HG02798 (cell line): ENCODE measurements around the gene PLA2G4D.

Experiments
- ATAC-seq: cut with Tn5 transposase; IDR thresholded peaks from one replicate; pipeline ENCODE4 v1.9.1; 2021; ENCODE audit warnings: mild to moderate bottlenecking; ENCODE audit not compliant: unreplicated experiment, poor library complexity

The PLA2G4D gene

GRCh38 chr15:42094512-42094963 lies at the start of gene PLA2G4D:
TSS of gene PLA2G4D (minus strand) at chr15:42094562. CDS start at chr15:42094459, 103 bp downstream.
- no peak for ATAC-seq

GRCh38 chr15:42143356-42143755 lies 49.0 kb upstream of the PLA2G4D start:
- ATAC-seq, result no peak

GRCh38 chr15:42141795-42142667 lies 47.7 kb upstream of the PLA2G4D start:
- ATAC-seq, result no peak

GRCh38 chr15:42141246-42141645 lies 46.9 kb upstream of the PLA2G4D start:
- no peak for ATAC-seq

- no peak for ATAC-seq
These were observed 46.2 kb upstream of the PLA2G4D start for GRCh38 chr15:42140383-42141070.

GRCh38 chr15:42139596-42139995 lies 45.2 kb upstream of the PLA2G4D start:
- ATAC-seq, result no peak

- ATAC-seq, result no peak
These were observed 44.6 kb upstream of the PLA2G4D start for GRCh38 chr15:42138968-42139386.

DNA sequence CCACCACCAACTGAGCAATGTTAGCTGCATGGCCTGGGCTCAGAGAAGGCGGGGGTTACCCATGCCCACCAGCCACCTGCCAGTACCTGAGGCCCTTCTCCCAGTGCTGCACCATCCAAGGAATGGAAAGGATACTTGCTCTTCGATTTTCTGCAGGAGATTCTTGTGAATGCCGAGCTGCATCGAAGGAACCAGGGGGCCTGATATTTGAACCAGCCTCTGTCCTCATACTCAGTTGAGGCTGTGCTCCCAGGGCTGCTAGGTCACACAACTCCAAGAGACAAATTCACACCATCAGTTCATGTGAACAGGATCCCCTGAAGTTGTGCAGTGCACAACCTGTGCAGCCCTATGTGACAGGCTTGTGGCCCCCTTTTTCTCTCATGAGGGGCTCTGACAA lies 44.0 kb upstream of the PLA2G4D start:
- no peak for ATAC-seq

- ATAC-seq, result no peak
These were observed 43.3 kb upstream of the PLA2G4D start for GRCh38 chr15:42137461-42138261.

GRCh38 chr15:42136513-42136912 lies 42.2 kb upstream of the PLA2G4D start:
- no peak for ATAC-seq

DNA sequence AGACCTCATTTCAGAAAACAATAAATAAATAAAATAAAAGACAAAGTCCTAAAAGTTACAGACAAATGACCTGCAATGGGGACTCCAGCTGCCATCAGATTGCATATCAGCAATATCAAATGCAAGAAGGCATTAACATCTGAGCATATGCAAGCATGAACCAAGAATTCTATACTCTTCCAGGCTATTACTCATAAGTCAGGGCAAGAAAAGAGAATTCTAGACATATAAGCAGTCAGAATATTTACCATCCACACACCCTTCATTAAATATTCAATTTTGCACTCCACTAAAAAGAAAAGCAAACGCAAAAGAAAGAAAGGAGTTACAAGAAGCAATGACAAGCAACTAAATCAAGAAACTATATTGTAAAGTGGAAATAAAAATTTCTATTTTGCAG lies 41.0 kb upstream of the PLA2G4D start:
- no peak for ATAC-seq

GRCh38 chr15:42134617-42135245 lies 40.4 kb upstream of the PLA2G4D start:
- no peak for ATAC-seq

DNA sequence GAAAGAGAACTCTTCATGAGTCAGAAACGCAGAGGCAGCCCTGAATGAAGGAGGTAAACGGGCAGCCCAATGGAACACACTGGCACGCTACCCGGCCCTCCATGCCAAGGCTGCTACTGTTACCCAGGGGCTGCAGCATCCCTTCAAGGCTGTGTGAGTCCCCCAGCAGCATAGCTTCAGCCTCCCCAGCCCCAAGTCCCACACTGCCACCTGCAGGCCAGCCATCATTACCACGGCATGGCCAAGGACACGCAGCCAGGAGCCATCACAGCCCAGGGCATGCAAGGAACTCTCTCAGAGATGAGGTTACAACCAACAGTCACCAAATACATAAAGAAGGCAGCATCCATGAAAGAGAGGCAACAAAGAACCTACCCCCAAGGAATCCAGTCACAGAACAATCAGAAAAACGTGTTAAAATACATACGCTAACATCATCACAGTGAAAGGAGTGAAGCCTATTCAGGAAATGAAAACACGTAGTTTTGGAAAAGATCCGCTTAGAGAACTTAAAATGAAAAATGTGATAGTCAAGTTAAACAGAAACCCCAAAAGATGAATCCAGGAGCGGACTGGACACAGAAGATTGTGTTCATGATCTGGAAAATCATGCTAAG lies 39.6 kb upstream of the PLA2G4D start:
- no peak for ATAC-seq

DNA sequence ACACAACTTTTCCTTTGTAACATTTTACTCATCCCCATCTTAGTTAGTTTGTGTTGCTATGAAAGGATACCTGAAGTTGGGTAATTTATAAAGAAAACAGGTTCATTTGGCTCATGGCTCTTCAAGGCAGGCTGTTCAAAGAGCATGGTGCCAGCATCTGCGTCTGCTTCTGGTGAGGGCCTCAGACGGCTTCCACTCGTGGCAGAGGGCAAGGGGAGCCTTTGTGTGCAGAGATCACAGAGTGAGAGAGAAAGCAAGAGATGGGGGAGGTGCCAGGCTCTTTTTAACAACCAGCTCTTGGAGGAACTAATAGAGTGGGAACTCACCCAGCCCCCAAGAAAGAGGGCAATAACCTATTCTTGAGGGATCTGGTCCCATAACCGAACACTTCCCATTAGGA lies 39.0 kb upstream of the PLA2G4D start:
- no peak for ATAC-seq

DNA sequence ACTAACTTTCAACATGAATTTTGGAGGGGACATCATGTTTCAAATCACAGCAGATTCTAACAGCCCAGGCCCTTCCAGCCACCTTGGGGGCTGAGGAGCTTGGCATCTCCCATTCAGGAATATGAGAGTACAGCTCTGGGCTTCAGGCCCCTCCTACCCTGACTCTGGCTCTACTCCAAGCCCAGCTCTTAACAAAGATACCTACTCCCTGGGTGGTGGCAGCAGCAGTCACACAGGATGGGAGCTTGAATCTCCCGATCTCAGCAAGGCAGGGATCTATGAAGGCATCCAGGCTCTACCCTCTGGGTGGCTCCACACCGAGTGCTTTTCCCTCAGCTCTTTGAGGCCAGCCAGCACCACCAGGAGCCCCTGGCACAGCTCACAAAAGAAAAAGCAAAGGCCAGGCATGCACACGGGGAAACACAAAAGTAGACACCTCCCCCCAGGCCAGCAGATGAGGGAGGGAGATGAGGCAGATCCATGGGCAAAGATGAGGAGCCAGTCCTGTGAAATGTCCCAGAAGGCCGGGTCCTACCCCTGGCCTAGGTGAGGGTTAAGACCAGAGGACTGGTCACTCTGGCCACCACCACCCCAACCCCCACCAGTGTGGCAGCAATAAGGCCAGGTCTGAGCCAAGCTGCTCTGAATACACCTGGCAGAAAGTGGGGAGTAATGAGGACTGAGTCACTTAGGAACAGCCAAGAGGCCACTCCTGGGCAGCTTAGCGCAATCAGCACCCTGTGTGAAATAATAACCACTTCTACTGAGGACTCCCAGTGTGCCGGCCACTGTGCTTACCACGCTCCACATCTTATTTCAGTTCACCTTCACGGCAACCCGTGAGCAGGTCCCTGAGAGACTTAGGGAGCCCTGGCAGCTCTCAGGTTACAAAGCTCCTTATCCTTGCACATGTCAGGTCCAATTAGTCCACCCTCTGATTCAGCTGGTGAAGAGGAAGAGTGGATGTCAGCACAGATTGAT lies 37.8 kb upstream of the PLA2G4D start:
- no peak for ATAC-seq

DNA sequence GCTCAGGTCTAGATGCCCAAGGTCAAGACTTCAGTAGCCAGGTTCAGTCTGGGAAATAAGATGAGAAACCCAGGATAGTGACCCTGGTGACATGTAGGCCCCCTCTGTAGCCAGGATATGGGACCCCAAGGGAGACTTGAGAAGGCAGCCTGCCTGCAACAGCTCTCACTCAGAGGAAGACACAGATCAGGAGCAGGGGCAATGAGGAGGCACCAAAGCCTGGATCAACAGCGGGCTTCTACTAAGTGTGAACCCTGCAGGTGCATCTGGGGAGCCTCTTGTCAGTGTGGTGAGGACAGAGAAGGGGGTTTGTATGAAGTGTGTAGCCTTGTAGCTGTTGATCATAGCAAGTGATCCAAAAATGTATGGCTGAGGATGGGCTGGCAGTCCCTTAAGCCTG lies 36.6 kb upstream of the PLA2G4D start:
- no peak for ATAC-seq

GRCh38 chr15:42130246-42130986 lies 36.1 kb upstream of the PLA2G4D start:
- ATAC-seq, result no peak

DNA sequence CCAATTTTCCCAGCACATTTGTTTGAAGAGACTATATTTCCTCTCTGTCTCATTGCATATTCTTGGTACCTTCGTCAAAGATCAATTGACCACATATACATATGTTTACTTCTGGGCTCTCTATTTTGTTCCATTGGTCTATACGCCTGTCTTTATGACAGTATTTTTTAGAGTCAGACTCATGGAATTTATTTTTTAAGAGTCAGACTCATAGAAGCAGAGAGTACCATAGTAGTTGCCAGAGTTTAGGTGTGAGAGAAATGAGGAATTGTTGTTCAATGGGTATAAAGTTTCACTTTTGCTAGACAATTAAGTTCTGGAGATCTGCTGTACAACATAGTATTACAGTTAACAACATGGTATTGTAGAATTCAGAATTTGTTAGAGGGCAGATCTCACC lies 35.0 kb upstream of the PLA2G4D start:
- ATAC-seq, result no peak
